M059J (cell line): ENCODE measurements around the gene SEC61A1. TPM values are rescaled to one million over a fixed set of nuclear protein-coding genes. Genes with fewer than 3 reads are reported as not detected.

Experiments used
- DNase-seq: peaks from one replicate; pipeline ENCODE4 v3.0.0-alpha.2; 2012; ENCODE audit warnings: low read depth
- total RNA-seq: library from RNA; depleted of rRNA; stranded (reverse); fragments of >200 nt; shearing (Covaris generic); gene quantifications from 2 replicates; pipeline ENCODE4 v1.2.3, GENCODE V29; 2014; rRNA removed

Gene SEC61A1
- total RNA-seq, 1 experiment from 2014 or later: 512 TPM

DNA sequence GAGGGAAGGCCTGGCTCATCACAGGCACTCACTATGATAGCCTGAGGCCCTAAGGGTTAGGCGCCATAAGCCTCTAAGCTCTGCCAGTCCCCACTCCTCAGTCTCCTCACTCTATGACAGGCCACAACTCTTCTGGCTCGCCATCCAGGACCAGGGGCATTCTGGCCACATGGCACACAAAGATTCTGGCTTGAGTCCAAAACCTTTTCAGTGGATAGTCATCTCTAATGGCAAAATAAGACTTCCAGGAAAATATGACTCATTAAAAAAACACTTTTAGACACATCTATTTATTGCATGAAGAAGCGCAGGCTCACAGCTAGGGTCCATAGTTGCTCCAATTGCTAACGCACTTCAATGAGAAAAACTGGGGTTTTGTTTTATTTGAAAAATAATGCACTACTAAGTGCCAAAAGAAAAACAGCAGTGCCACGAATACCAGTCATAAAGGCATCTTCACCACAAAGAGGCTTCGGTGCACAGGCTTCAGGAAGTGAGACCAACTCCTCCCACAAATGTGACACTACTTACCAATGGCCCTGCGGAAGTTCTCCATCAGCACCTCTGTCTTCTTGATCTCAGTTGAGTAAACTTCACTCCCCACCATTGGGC is 60.2 kb downstream of the SEC61A1 start:
- DNase-seq: peak; percentile 100

DNA sequence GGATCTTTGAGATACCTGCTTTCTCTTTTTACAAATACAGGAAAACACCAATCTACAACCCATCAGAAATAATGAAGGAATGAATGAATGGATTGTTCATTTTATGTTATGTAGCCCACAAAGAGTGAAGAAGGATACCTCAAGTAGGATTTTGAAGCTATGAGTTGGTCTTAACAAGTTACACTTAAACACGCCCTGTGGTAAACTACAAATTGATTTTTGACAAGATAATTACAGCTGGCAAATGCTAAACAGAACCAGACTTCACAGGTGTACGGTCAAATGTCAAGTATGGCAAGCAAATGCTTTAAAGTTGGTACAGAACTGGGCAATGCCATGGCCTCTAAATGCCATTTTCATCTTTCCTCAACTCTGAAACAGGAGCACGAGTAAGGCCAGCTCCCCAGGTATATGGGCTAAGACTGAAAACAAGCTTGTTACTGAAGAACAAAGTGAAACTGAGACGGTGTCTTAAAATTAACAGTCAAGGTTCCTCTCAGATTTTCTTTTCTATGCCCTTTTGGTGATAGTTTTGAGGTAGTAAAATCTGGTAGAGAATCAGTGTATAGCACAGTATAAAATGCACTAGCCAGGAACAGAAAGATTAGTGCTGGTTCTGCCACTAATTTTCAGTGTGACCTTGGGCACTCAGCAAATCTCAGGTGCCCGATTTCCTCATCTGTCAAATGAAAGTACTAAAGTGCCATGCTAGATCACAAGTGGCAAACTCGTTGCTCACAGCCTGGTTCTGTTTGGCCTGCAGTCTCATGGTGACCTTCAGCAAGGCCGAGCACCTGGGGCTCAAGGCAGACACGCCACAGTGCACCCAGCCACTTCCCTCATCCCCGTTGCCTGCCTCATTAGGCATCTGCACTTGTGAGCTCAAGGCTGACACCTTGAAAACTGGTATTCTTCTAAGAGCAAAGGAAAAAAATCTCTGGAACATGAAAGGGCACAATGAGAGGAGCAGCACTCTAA is 61.9 kb downstream of the SEC61A1 start:
- no peak for DNase-seq

Other genes with a start within 250 kb of the SEC61A1 start
- gene MGLL, start 229.9 kb upstream of the SEC61A1 start, total RNA-seq: 11.9 and 17.0 TPM in 2 replicates
- 0.07 and 0.57 TPM in 2 replicates for gene KBTBD12, start 137.2 kb upstream of the SEC61A1 start, total RNA-seq
- gene RUVBL1, start 71.4 kb downstream of the SEC61A1 start, total RNA-seq: 93.9 and 127 TPM in 2 replicates
- 13.8 and 14.3 TPM in 2 replicates for gene EEFSEC, start 101.0 kb downstream of the SEC61A1 start, total RNA-seq